Omental fat pad (tissue), 4 donors: ENCODE data around the gene SYNPR. TPM values are rescaled to one million over a fixed set of nuclear protein-coding genes. Genes with fewer than 3 reads are reported as not detected.

Experiments
- ATAC-seq: fragments of 150-250 bp; one replicate; pipeline ENCODE4 v1.9.1; 2016; ENCODE audit warnings: mild to moderate bottlenecking, moderate library complexity; ENCODE audit not compliant: low FRiP score
- DNase-seq: peaks from one replicate; pipeline ENCODE4 v3.0.0-alpha.2; 2019; ENCODE audit warnings: low spot score
- total RNA-seq, 4 donors: library from RNA; depleted of rRNA; stranded (reverse); fragments of >200 nt; gene quantifications; one replicate each; pipeline ENCODE4 v1.1.0, GENCODE V29; 2016
- TF ChIP-seq, protein P1 (sequence below), 3 donors: fragments of 450-650 bp; IDR thresholded peaks; one replicate each; pipeline ENCODE4 v1.5.1; 2016 to 2017; ENCODE audit warnings: antibody characterized with exemption in 3 of 3, mild to moderate bottlenecking in 3 of 3, moderate library complexity in 2 of 3

The SYNPR gene
- total RNA-seq, 4 donors from 2014 or later: not detected

- ATAC-seq (no peak), DNase-seq (no peak)
- TF ChIP-seq, protein P1, sequence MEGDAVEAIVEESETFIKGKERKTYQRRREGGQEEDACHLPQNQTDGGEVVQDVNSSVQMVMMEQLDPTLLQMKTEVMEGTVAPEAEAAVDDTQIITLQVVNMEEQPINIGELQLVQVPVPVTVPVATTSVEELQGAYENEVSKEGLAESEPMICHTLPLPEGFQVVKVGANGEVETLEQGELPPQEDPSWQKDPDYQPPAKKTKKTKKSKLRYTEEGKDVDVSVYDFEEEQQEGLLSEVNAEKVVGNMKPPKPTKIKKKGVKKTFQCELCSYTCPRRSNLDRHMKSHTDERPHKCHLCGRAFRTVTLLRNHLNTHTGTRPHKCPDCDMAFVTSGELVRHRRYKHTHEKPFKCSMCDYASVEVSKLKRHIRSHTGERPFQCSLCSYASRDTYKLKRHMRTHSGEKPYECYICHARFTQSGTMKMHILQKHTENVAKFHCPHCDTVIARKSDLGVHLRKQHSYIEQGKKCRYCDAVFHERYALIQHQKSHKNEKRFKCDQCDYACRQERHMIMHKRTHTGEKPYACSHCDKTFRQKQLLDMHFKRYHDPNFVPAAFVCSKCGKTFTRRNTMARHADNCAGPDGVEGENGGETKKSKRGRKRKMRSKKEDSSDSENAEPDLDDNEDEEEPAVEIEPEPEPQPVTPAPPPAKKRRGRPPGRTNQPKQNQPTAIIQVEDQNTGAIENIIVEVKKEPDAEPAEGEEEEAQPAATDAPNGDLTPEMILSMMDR (IDR thresholded peaks at IDR 0.05): no peak
Observed at GRCh38 chr3:63563572-63563971, 285.5 kb downstream of the SYNPR start.

GRCh38 chr3:63565220-63565619 lies 287.1 kb downstream of the SYNPR start:
- ATAC-seq (no peak), DNase-seq (no peak)
- TF ChIP-seq, protein P1 (IDR thresholded peaks at IDR 0.05): no peak

DNA sequence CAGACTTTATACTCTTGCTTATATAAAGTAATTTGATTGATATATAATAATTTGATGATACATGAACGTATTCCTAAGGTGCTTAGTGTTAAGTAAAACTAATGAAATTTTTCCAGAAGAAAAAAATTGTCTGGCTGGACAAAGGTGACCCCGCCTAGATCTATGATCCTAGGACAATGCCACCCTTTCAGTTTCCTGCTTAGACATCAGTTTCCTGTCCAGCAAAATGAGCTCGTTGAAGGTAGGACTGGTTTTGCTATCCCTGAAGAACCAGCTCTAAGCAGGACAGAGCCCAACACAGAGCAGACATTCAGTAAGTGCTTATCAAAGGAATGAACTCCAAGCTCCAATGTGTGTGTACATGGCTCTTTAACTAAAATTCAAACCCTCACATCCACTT lies 293.6 kb downstream of the SYNPR start:
- ATAC-seq (no peak), DNase-seq (no peak)
- TF ChIP-seq, protein P1 (IDR thresholded peaks at IDR 0.05): no peak

- ATAC-seq: no peak
- TF ChIP-seq, protein P1 (IDR thresholded peaks at IDR 0.05): no peak
- DNase-seq: no peak
Observed at GRCh38 chr3:63576846-63577245, 298.7 kb downstream of the SYNPR start.

GRCh38 chr3:63578858-63579257 lies 300.8 kb downstream of the SYNPR start:
- ATAC-seq (no peak), DNase-seq (no peak)
- TF ChIP-seq, protein P1 (IDR thresholded peaks at IDR 0.05): no peak

DNA sequence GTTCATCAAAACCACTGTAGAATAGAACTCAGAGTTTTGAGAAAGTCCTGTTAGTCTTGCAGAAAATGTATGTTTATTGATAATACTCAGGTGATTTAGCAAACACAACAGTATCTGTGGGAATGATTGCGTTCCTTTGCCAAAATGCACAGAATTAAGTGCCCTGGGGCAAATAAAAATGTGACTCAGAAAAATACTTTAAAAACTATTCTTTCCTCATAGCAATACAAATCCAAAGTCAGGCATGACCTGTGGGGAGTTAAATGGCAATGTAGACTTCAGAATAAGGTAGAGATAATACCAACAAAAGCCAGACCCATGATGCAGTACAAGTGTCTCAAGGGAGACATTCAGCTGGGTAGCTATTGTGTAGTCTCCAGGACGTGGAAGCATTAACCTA lies 302.0 kb downstream of the SYNPR start:
- TF ChIP-seq, protein P1 (IDR thresholded peaks at IDR 0.05): no peak
- DNase-seq (no peak), ATAC-seq (no peak)

- TF ChIP-seq, protein P1 (IDR thresholded peaks at IDR 0.05): no peak
- DNase-seq (no peak), ATAC-seq (no peak)
Observed at GRCh38 chr3:63582943-63583500, 304.9 kb downstream of the SYNPR start.
